Rectal smooth muscle tissue (tissue), 1 donor: Measurements from ENCODE around the gene RAMAC.
"Not testable (repeated sequence)": the region's sequence is repeated elsewhere in the genome, so short reads cannot be mapped to it uniquely, and the experiment has no call there.

Source experiments
- H3K27ac ChIP-seq: one replicate; pipeline ENCODE4 v1.7.0; 2013; ENCODE audit warnings: low read depth, low read length, inconsistent platforms
- H3K27me3 ChIP-seq: one replicate; pipeline ENCODE4 v1.7.0; 2013; ENCODE audit warnings: low read length; ENCODE audit not compliant: control insufficient read depth, insufficient read depth
- H3K36me3 ChIP-seq: one replicate; pipeline ENCODE4 v1.7.0; 2013; ENCODE audit warnings: low read length; ENCODE audit not compliant: control insufficient read depth, insufficient read depth
- H3K4me1 ChIP-seq: one replicate; pipeline ENCODE4 v1.7.0; 2013; ENCODE audit warnings: low read length; ENCODE audit not compliant: control insufficient read depth, insufficient read depth
- H3K4me3 ChIP-seq: one replicate; pipeline ENCODE4 v1.7.0; 2013; ENCODE audit warnings: low read length
- H3K9ac ChIP-seq: one replicate; pipeline ENCODE4 v1.7.0; 2013; ENCODE audit warnings: low read length

Gene RAMAC

GRCh38 chr15:82999905-83000671, 14.1 kb downstream of the RAMAC start:
- Histone ChIP-seq H3K27ac (no peak overlapping the region), H3K36me3 (no peaks in the 10 kb centered on the region), H3K4me3 (peak overlapping the region; percentile 24), H3K27me3 (no peaks in the 10 kb centered on the region), H3K9ac (no peak overlapping the region), H3K4me1 (no peaks in the 10 kb centered on the region)

GRCh38 chr15:83000672-83001031, 14.6 kb downstream of the RAMAC start:
- H3K9ac ChIP-seq, H3K36me3 ChIP-seq, H3K4me1 ChIP-seq, H3K27me3 ChIP-seq, H3K4me3 ChIP-seq, H3K27ac ChIP-seq: not testable (repeated sequence)

DNA sequence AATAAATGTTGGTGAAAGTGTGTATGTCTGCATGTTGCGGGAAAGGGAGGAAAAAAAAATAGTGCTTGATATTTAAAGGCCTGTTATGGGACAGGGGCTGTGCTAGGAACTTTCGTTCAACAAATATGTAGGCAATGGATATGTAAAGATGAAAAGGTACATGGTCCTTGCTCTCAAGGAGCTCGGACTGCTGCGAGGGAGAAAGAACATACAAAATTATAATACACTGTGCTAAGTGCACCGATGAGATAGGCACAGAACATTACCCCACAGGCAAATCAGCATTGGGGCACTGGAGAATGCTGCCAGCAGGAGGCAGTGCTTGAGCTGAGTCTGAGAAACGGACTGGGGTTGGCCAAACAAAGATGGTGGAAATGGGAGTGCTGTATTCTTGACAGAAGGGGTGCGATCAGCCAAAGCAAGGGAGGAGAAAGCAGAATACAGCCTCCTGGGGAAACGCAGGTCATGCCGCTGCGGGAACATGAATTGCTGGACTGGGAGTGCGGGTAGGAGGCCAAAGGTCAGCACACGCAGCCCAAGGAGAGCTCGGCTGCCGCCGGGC, 24.8 kb downstream of the RAMAC start:
- no peaks in the 10 kb centered on the region for H3K27me3 ChIP-seq
- H3K4me3 ChIP-seq, result peak overlapping the region; percentile 76
- peak overlapping the region; percentile 66 for H3K27ac ChIP-seq
- H3K4me1 ChIP-seq, result peaks cover 15% of the 10 kb centered on the region
- peaks cover 3% of the 10 kb centered on the region for H3K36me3 ChIP-seq
- peak overlapping the region; percentile 26 for H3K9ac ChIP-seq

DNA sequence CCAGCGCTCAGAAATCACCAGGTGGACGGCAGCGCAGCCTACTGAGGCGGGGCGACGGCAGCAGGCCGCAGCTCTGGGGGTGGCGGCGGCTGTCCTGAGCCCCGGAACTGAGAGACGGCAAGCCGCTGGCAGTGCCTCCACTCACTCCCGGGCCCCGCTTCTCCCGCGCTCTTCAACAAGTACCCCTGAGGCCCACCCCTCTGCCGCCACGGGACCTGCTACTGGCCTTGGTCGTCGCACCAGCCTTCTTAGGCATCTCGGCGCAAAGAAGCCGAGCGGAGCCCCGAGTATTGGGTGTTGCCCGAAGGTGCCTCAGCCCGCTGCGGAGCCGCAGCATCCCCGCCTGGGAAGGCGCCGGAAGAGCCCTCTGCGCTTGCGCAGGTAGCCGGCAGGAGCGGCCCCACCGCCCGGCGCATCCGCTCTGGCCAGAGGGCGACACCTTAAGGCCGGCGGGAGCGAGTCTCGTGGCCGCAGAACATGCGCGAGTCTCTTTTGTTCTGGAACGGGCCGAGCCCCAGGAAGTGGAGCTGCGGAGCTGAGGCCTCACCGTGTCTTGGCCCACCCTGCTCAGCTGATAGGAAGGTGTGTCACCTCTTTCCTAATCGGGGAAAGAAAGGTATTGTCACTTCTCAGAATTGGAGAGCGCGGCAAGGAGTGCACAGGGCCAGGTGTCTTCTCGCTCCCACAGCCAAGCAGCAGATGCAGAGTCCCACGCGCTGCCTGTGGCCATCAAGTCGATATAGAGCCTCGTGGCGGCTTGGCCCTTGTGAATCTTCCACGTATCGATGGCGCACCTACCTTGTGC, 25.5 kb downstream of the RAMAC start, which contains the start of gene C15orf40:
Gene C15orf40, minus strand, starts transcription at position 369 of the 805 bp plus-strand sequence. Its CDS starts 32 bp downstream, at position 337.
- Histone ChIP-seq H3K27ac (peak within 1 kb of the TSS; percentile 66), H3K36me3 (peaks cover 3% of the 10 kb centered on the region), H3K4me1 (peaks cover 15% of the 10 kb centered on the region), H3K9ac (peak within 1 kb of the TSS; percentile 76), H3K27me3 (no peaks in the 10 kb centered on the region), H3K4me3 (peak within 1 kb of the TSS; percentile 76)

GRCh38 chr15:83012076-83012426, 26.0 kb downstream of the RAMAC start:
- Histone ChIP-seq H3K4me1 (peaks cover 15% of the 10 kb centered on the region), H3K36me3 (peaks cover 2% of the 10 kb centered on the region), H3K9ac (peak overlapping the region; percentile 76), H3K27ac (peak overlapping the region; percentile 66), H3K4me3 (peak overlapping the region; percentile 76), H3K27me3 (no peaks in the 10 kb centered on the region)

DNA sequence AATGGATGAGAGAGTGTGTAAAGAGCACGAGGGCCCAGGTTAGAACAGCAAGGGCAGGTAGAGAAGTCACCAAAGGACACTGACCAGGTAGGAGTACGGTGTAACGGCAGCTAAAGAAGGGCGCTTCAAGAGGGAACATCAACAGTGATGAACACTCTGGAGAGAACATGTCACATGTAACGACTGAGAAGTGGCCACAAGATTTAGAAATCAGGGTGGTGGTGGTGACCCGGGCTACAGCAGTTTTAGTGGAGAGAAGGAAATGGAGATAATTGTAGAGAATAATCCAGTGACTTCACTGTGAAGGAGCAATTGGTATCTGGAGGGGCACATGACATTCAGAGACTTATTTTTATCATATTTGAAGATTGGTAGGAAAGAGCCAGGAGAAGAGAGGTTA, 26.6 kb downstream of the RAMAC start:
- Histone ChIP-seq H3K4me3 (no peak overlapping the region), H3K9ac (no peak overlapping the region), H3K27ac (no peak overlapping the region), H3K27me3 (no peaks in the 10 kb centered on the region), H3K36me3 (no peaks in the 10 kb centered on the region), H3K4me1 (peaks cover 15% of the 10 kb centered on the region)

GRCh38 chr15:83014205-83014653, 28.2 kb downstream of the RAMAC start:
- H3K9ac ChIP-seq, result no peak overlapping the region
- H3K27me3 ChIP-seq, result no peaks in the 10 kb centered on the region
- H3K27ac ChIP-seq, result no peak overlapping the region
- H3K4me3 ChIP-seq, result no peak overlapping the region
- peaks cover 15% of the 10 kb centered on the region for H3K4me1 ChIP-seq
- H3K36me3 ChIP-seq, result peaks cover 3% of the 10 kb centered on the region

DNA sequence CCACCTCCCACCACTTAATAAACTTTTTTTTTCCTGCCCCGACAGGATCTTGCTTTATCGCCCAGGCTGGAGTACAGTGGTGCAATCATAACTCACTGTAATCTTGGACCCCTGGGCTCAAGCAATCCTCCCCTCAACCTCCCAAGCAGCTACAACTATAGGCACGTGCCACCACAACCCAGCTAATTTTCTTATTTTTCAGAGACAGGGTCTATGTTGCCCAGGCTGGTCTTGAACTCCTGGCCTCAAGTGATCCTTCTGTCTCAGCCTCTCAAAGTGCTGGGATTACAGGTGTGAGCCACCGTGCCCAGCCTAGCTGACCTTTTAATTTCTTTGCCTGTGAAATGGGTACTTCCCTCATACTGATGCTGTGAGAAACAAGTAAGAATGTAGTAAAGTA, 29.4 kb downstream of the RAMAC start:
- H3K36me3 ChIP-seq, result peaks cover 3% of the 10 kb centered on the region
- no peaks in the 10 kb centered on the region for H3K27me3 ChIP-seq
- peaks cover 12% of the 10 kb centered on the region for H3K4me1 ChIP-seq
- no peak overlapping the region for H3K4me3 ChIP-seq
- no peak overlapping the region for H3K27ac ChIP-seq
- no peak overlapping the region for H3K9ac ChIP-seq

GRCh38 chr15:83016906-83017305, 30.9 kb downstream of the RAMAC start:
- peaks cover 8% of the 10 kb centered on the region for H3K4me1 ChIP-seq
- H3K27me3 ChIP-seq, result no peaks in the 10 kb centered on the region
- H3K4me3 ChIP-seq, result no peak overlapping the region
- H3K27ac ChIP-seq, result no peak overlapping the region
- no peak overlapping the region for H3K9ac ChIP-seq
- H3K36me3 ChIP-seq, result peaks cover 3% of the 10 kb centered on the region

DNA sequence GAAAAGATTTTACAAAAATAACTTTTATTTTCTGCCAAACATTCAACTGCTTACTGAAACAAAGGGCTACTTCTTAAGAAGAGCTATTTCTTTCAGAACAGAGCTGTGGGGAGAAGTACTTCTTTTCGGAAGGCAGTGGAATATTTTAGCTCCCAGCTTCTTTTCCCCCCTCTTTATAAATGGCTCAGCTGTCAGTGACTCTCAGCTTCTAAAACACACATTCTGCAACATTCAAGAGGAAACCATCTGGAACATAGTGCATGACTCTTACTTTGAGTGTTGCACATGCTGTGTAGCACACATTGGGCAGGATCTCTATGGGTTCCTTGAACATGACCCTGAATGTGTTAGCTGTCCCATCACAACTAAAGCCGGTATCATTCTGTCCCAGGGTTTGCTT, 32.4 kb downstream of the RAMAC start:
- H3K27ac ChIP-seq, result no peak overlapping the region
- H3K36me3 ChIP-seq, result peaks cover 3% of the 10 kb centered on the region
- H3K27me3 ChIP-seq, result no peaks in the 10 kb centered on the region
- H3K4me1 ChIP-seq, result no peaks in the 10 kb centered on the region
- H3K9ac ChIP-seq, result no peak overlapping the region
- H3K4me3 ChIP-seq, result no peak overlapping the region

- Histone ChIP-seq H3K36me3 (peaks cover 8% of the 10 kb centered on the region), H3K4me1 (no peaks in the 10 kb centered on the region), H3K27me3 (no peaks in the 10 kb centered on the region), H3K27ac (no peak overlapping the region), H3K4me3 (no peak overlapping the region), H3K9ac (no peak overlapping the region)
These were observed 44.0 kb downstream of the RAMAC start for GRCh38 chr15:83030021-83030420.

DNA sequence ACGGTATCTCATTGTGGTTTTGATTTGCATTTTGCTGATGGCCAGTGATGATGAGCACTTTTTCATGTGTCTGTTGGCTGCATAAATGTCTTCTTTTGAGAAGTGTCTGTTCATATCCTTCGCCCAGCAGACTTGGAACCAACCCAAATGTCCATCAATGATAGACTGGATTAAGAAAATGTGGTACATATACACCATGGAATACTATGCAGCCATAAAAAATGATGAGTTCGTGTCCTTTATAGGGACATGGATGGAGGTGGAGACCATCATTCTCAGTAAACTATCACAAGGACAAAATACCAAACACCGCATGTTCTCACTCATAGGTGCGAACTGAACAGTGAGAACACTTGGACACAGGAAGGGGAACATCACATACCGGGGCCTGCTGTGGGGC, 45.2 kb downstream of the RAMAC start:
- H3K4me1 ChIP-seq, H3K9ac ChIP-seq, H3K4me3 ChIP-seq, H3K27ac ChIP-seq, H3K27me3 ChIP-seq, H3K36me3 ChIP-seq: not testable (repeated sequence)
